Measurements from ENCODE around the gene COBLL1. TPM values are rescaled to one million over a fixed set of nuclear protein-coding genes. Genes with fewer than 3 reads are reported as not detected.

COBLL1 gene
- total RNA-seq, 2 donors from 2014 or later: 20.7 to 23.9 TPM

DNA sequence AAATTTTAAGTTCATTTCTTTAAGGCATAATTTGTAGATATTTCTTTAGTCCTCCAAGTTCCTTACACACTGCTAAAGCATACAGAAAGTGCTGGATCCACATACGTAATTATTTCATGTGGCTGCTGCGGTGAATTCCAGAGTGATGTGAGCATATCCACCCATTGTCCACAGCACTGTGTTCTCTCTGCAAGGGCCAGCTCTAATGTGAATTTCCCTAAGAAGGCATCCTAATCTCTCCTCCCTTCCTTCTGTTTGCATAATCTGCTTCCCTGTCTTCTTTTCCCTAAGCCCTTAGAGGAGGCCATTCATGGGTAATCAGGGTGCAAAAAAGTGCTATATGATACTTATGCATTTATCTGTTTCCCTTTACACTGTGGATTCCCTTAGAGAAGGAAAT, 57.2 kb downstream of the COBLL1 start:
- H3K36me3 ChIP-seq: no peaks in the 10 kb centered on the region
- H3K27me3 ChIP-seq: no peaks in the 10 kb centered on the region
- peaks cover 2% of the 10 kb centered on the region for H3K4me1 ChIP-seq
- no peak overlapping the region for H3K9ac ChIP-seq (ENCODE audit: low read depth in 2 of 2, low read length in 2 of 2)
- TF ChIP-seq CTCF (IDR thresholded peaks at IDR 0.05): no peak
- no peak overlapping the region for H3K27ac ChIP-seq
- H3K9me3 ChIP-seq: no peaks in the 10 kb centered on the region
- DNase-seq: no peak
- intact Hi-C loops (cut with DNase I): no loop called here
- no peak overlapping the region for H3K4me3 ChIP-seq

- TF ChIP-seq CTCF (IDR thresholded peaks at IDR 0.05): no peak
- Histone ChIP-seq H3K27ac (no peak overlapping the region), H3K9ac (ENCODE audit: low read depth in 2 of 2, low read length in 2 of 2) (no peak overlapping the region), H3K4me1 (peaks cover 7% of the 10 kb centered on the region), H3K27me3 (no peaks in the 10 kb centered on the region), H3K36me3 (no peaks in the 10 kb centered on the region), H3K4me3 (no peak overlapping the region), H3K9me3 (no peaks in the 10 kb centered on the region)
- intact Hi-C loops (cut with DNase I): no loop called here
- DNase-seq: no peak
Observed at GRCh38 chr2:164782323-164782722, 59.3 kb downstream of the COBLL1 start.

- H3K27ac ChIP-seq: no peak overlapping the region
- TF ChIP-seq CTCF (IDR thresholded peaks at IDR 0.05): no peak
- intact Hi-C loops (cut with DNase I): no loop called here
- H3K27me3 ChIP-seq: no peaks in the 10 kb centered on the region
- H3K4me3 ChIP-seq: no peak overlapping the region
- DNase-seq: no peak
- no peaks in the 10 kb centered on the region for H3K9me3 ChIP-seq
- H3K9ac ChIP-seq (ENCODE audit: low read depth in 2 of 2, low read length in 2 of 2): no peak overlapping the region
- H3K36me3 ChIP-seq: no peaks in the 10 kb centered on the region
- H3K4me1 ChIP-seq: peaks cover 7% of the 10 kb centered on the region
Observed at GRCh38 chr2:164781394-164781793, 60.2 kb downstream of the COBLL1 start.

GRCh38 chr2:164780611-164781178, 60.9 kb downstream of the COBLL1 start:
- H3K4me3 ChIP-seq: no peak overlapping the region
- DNase-seq: no peak
- H3K27ac ChIP-seq: no peak overlapping the region
- H3K9ac ChIP-seq (ENCODE audit: low read depth in 2 of 2, low read length in 2 of 2): no peak overlapping the region
- intact Hi-C loops (cut with DNase I): no loop called here
- H3K4me1 ChIP-seq: peaks cover 7% of the 10 kb centered on the region
- no peaks in the 10 kb centered on the region for H3K36me3 ChIP-seq
- H3K9me3 ChIP-seq: no peaks in the 10 kb centered on the region
- no peaks in the 10 kb centered on the region for H3K27me3 ChIP-seq
- no peak for TF ChIP-seq CTCF (IDR thresholded peaks at IDR 0.05)

GRCh38 chr2:164779383-164780057, 62.1 kb downstream of the COBLL1 start:
- Histone ChIP-seq H3K4me1 (peaks cover 7% of the 10 kb centered on the region), H3K4me3 (no peak overlapping the region), H3K36me3 (no peaks in the 10 kb centered on the region), H3K9ac (ENCODE audit: low read depth in 2 of 2, low read length in 2 of 2) (no peak overlapping the region), H3K27ac (peak overlapping the region; percentile 20), H3K9me3 (no peaks in the 10 kb centered on the region), H3K27me3 (no peaks in the 10 kb centered on the region)
- DNase-seq: peak; percentile 33
- intact Hi-C loops (cut with DNase I): no loop called here
- TF ChIP-seq CTCF (IDR thresholded peaks at IDR 0.05): no peak

Measured in colonic mucosa (tissue), 4 donors.